HCT116 (cell line): Measurements from ENCODE around the gene GIT2.

Experiments
- ATF3 ChIP-seq: IDR thresholded peaks from 2 replicates; pipeline ENCODE4 v1.6.1; 2012
- CEBPB ChIP-seq: IDR thresholded peaks from 2 replicates; pipeline ENCODE4 v1.6.1; 2012; ENCODE audit warnings: low read depth
- CTCF ChIP-seq, 3 experiments: fragments of 200-600 bp in 1 of 3; sonication (generic) in 1 of 3; IDR thresholded peaks in 2 of 3; conservative IDR thresholded peaks in 1 of 3; 2 replicates each; pipeline ENCODE4 v1.5.1; 2012 to 2017; ENCODE audit warnings: low read depth in 2 of 3, low read length in 2 of 3, antibody characterized with exemption in 1 of 3, borderline replicate concordance in 1 of 3, control low read depth in 1 of 3, mild to moderate bottlenecking in 1 of 3, mixed read lengths in 1 of 3, mixed run types in 1 of 3, moderate library complexity in 1 of 3; ENCODE audit not compliant: insufficient read depth in 1 of 3
- ELF1 ChIP-seq: IDR thresholded peaks from 2 replicates; pipeline ENCODE4 v1.6.1; 2012; ENCODE audit warnings: low read depth, borderline replicate concordance
- EZH2 ChIP-seq: fragments of 200-600 bp; sonication (generic); IDR thresholded peaks from 2 replicates; pipeline ENCODE4 v1.6.1; 2017; ENCODE audit warnings: antibody characterized with exemption, mixed run types
- JUND ChIP-seq: IDR thresholded peaks from 2 replicates; pipeline ENCODE4 v1.6.1; 2012
- MAX ChIP-seq: IDR thresholded peaks from 2 replicates; pipeline ENCODE4 v1.6.1; 2012
- POLR2A ChIP-seq: IDR thresholded peaks from 2 replicates; pipeline ENCODE4 v1.7.0; 2011; ENCODE audit warnings: borderline replicate concordance; ENCODE audit not compliant: insufficient read depth, insufficient read length; ENCODE audit errors: extremely low read depth
- POLR2AphosphoS5 ChIP-seq: IDR thresholded peaks from 2 replicates; pipeline ENCODE4 v1.6.1; 2011; ENCODE audit warnings: mild to moderate bottlenecking, low read depth, low read length, moderate library complexity
- REST ChIP-seq: IDR thresholded peaks from 2 replicates; pipeline ENCODE4 v1.6.1; 2012; ENCODE audit warnings: low read depth

GRCh38 chr12:109989380-109989779, 6.8 kb downstream of the GIT2 start:
- TF ChIP-seq CTCF (IDR thresholded peaks at IDR 0.05 in 2 of 3, conservative IDR thresholded peaks at IDR 0.05 in 1 of 3; ENCODE audit: borderline replicate concordance in 1 of 3, insufficient read depth in 1 of 3, low read depth in 2 of 3, low read length in 2 of 3) (no peak), ATF3 (no peak), EZH2 (no peak), ELF1 (no peak), CEBPB (no peak), POLR2A (no peak), JUND (no peak), POLR2AphosphoS5 (no peak), REST (no peak), MAX (no peak)
